ENCODE results near the gene GAK.

GAK gene

GRCh38 chr4:855880-856224 is 76.3 kb downstream of the GAK start:
- Mint-ChIP-seq H3K36me3 (ENCODE audit: insufficient read depth) (peaks cover 51% of the 10 kb centered on the region), H3K4me1 (peaks cover 17% of the 10 kb centered on the region), H3K4me3 (peak overlapping the region; percentile 81), H3K27ac (ENCODE audit: low read depth) (peak overlapping the region; percentile 98), H3K9me3 (peaks cover 15% of the 10 kb centered on the region), H3K27me3 (no peaks in the 10 kb centered on the region)
- peak; percentile 42 for ATAC-seq (replicated peaks; ENCODE audit: extremely low read depth, poor library complexity, severe bottlenecking)
- DNase-seq (ENCODE audit: low spot score in 2 of 2): no peak

GRCh38 chr4:854356-854755 is 77.8 kb downstream of the GAK start:
- Mint-ChIP-seq H3K27me3 (no peaks in the 10 kb centered on the region), H3K4me3 (no peak overlapping the region), H3K9me3 (peaks cover 15% of the 10 kb centered on the region), H3K36me3 (ENCODE audit: insufficient read depth) (peaks cover 45% of the 10 kb centered on the region), H3K4me1 (peaks cover 17% of the 10 kb centered on the region), H3K27ac (ENCODE audit: low read depth) (no peak overlapping the region)
- DNase-seq (ENCODE audit: low spot score in 2 of 2) (no peak), ATAC-seq (replicated peaks; ENCODE audit: extremely low read depth, poor library complexity, severe bottlenecking) (no peak)

DNA sequence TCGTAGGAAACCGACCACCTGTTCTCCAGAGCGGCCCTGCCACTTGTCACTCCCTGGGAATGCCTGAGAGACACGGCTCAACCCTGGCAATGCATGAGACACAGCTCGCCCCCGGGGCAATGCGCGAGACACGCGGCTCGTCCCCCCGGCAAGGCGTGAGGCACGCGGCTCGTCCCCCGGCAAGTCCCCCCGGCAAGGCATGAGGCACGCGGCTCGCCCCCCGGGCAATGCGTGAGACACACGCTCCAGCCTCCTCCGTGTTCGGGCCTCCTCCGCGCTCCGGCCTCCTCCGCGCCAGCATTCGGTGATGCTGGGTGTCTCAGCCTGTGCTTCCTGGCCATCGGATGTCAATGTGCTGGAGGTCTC is 78.7 kb downstream of the GAK start:
- Mint-ChIP-seq H3K27me3 (no peaks in the 10 kb centered on the region), H3K4me1 (peaks cover 17% of the 10 kb centered on the region), H3K9me3 (peaks cover 15% of the 10 kb centered on the region), H3K27ac (ENCODE audit: low read depth) (no peak overlapping the region), H3K36me3 (ENCODE audit: insufficient read depth) (peaks cover 43% of the 10 kb centered on the region), H3K4me3 (no peak overlapping the region)
- ATAC-seq (replicated peaks; ENCODE audit: extremely low read depth, poor library complexity, severe bottlenecking): no peak
- DNase-seq (ENCODE audit: low spot score in 2 of 2): no peak

DNA sequence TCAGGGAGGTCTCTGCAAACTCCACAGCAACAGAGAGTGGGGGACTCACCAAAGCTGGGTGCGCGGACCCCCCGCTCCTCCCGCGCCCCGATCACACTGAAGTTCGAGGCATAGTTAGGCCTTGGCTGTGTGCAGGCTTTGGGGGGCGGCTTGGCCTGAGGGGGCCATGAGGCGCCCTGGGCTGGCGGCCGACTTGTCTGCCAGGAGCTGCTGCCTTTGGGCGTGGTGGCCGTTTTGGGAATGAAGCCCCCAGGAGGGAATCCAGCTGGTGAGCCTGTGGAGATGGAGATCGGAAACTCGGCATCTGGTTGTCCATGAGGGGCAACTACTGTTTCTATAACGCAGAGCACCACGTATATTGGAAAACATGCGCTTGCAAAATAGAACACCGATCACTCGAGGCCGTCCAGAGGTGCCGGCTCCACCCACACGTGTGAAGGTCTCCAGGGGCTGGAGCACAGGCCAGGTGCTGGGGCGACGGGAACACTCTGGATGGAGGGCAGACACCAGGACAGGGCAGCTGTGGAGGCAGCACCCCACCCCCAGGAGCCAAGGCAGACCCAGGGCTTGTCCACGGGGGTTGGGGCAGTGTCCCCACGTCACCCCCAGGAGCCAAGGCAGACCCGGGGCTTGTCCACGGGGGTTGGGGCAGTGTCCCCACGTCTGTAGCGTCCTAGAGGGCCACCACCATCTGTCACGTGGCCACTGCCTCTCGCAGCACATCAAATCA is 80.2 kb downstream of the GAK start:
- H3K4me3 Mint-ChIP-seq: no peak overlapping the region
- no peaks in the 10 kb centered on the region for H3K27me3 Mint-ChIP-seq
- H3K4me1 Mint-ChIP-seq: peaks cover 9% of the 10 kb centered on the region
- H3K36me3 Mint-ChIP-seq (ENCODE audit: insufficient read depth): peaks cover 32% of the 10 kb centered on the region
- H3K27ac Mint-ChIP-seq (ENCODE audit: low read depth): peak overlapping the region; percentile 35
- ATAC-seq (replicated peaks; ENCODE audit: extremely low read depth, poor library complexity, severe bottlenecking) (no peak), DNase-seq (ENCODE audit: low spot score in 2 of 2) (no peak)
- peaks cover 9% of the 10 kb centered on the region for H3K9me3 Mint-ChIP-seq

- Mint-ChIP-seq H3K9me3 (no peaks in the 10 kb centered on the region), H3K4me3 (no peak overlapping the region), H3K27me3 (no peaks in the 10 kb centered on the region), H3K27ac (ENCODE audit: low read depth) (no peak overlapping the region), H3K4me1 (no peaks in the 10 kb centered on the region), H3K36me3 (ENCODE audit: insufficient read depth) (peaks cover 20% of the 10 kb centered on the region)
- no peak for ATAC-seq (replicated peaks; ENCODE audit: extremely low read depth, poor library complexity, severe bottlenecking)
- no peak for DNase-seq (ENCODE audit: low spot score in 2 of 2)
Observed at GRCh38 chr4:850323-850945, 81.7 kb downstream of the GAK start.

DNA sequence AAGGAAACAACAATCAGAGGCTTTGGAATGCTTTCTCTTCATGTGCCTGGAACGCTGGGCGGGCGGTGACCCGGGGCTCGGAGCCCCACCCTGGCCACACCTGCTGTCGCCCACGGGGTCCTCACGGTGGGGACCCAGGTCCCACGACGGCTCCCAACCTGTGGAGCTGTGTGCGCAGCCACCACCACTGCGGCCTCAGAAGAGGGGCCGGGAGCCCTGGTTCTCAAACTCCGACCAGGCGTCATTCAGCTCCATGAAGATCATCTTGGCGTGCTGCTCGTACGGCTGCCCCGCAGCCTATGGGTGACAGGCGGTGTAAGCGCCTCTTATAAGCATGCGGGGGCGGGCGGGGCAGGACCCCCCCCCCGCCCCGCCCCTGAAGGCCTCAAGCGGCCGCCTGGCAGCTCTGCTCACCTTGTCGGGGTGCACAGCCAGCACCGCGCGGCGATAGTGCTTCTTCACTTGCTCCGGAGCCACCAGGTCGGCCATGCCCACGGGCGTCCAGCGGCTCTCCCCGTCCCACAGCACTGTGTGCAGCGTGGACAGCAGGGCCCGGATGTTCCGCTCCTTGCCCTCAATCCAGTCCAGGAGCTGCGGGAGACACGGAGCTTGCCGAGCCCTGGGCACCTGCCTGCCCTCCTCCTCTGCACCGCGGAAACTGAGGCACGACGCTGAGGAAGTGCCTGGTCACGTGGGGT is 82.5 kb downstream of the GAK start:
- H3K36me3 Mint-ChIP-seq (ENCODE audit: insufficient read depth): peaks cover 17% of the 10 kb centered on the region
- no peak overlapping the region for H3K4me3 Mint-ChIP-seq
- no peak overlapping the region for H3K27ac Mint-ChIP-seq (ENCODE audit: low read depth)
- H3K4me1 Mint-ChIP-seq: no peaks in the 10 kb centered on the region
- H3K9me3 Mint-ChIP-seq: no peaks in the 10 kb centered on the region
- no peak for ATAC-seq (replicated peaks; ENCODE audit: extremely low read depth, poor library complexity, severe bottlenecking)
- no peak for DNase-seq (ENCODE audit: low spot score in 2 of 2)
- H3K27me3 Mint-ChIP-seq: no peaks in the 10 kb centered on the region

DNA sequence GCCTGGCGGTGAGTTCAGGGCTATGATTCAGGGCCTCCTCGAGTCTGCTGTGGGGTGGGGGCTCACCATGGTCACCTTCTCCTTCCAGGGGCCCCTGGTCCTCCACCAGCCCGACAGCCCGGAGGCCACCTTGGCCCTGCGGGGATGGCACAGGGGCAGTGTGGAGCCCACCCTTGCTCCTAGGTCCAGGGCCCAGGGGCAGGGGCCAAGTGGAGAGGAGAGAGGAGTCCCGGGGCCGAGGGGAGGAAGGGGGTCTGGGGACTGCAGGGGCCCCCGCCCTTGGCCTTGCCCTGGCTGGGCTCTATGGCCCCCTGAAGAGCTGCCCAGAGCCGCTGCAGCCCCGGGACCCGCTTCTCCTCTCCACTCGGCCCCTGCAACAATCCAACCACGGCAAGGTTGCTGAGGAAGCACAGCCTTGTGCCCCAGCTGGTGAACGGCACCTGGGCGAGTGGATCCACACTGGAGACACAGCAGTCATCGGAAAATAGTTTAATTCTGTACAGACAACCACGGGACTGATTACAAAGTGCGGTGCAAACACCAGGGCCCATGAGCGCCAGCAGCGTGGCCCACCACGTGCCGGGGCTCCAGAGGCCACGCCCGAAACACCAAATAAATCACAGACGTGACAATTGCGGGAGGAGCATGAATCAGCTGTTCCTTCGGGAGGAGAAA is 83.2 kb downstream of the GAK start:
- Mint-ChIP-seq H3K4me1 (no peaks in the 10 kb centered on the region), H3K27ac (ENCODE audit: low read depth) (peak overlapping the region; percentile 46), H3K36me3 (ENCODE audit: insufficient read depth) (peaks cover 12% of the 10 kb centered on the region), H3K9me3 (no peaks in the 10 kb centered on the region), H3K27me3 (no peaks in the 10 kb centered on the region), H3K4me3 (no peak overlapping the region)
- ATAC-seq (replicated peaks; ENCODE audit: extremely low read depth, poor library complexity, severe bottlenecking) (no peak), DNase-seq (ENCODE audit: low spot score in 2 of 2) (no peak)

DNA sequence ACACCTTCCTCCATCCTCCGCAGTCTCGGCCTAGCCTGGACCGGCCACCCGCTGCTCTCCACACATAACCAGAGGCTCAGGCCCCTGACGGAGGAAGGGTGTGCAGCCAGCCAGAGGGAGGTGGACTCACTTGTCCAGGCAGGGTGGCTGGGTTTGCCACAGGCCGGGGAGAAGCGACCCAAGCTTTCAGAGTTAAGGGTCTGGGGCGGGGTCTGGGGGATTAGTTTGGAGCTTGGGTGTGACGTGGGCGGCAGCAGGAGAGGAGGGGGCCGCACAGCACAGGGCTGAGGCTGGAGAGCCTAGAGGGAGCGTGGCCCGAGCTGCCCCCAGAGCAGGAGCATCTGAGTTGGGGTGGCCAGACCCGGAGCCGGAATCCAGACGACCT is 83.8 kb downstream of the GAK start:
- H3K4me3 Mint-ChIP-seq: no peak overlapping the region
- ATAC-seq (replicated peaks; ENCODE audit: extremely low read depth, poor library complexity, severe bottlenecking) (no peak), DNase-seq (ENCODE audit: low spot score in 2 of 2) (no peak)
- H3K36me3 Mint-ChIP-seq (ENCODE audit: insufficient read depth): peaks cover 12% of the 10 kb centered on the region
- no peaks in the 10 kb centered on the region for H3K27me3 Mint-ChIP-seq
- H3K4me1 Mint-ChIP-seq: no peaks in the 10 kb centered on the region
- no peaks in the 10 kb centered on the region for H3K9me3 Mint-ChIP-seq
- peak overlapping the region; percentile 46 for H3K27ac Mint-ChIP-seq (ENCODE audit: low read depth)

- Mint-ChIP-seq H3K36me3 (ENCODE audit: insufficient read depth) (peaks cover 9% of the 10 kb centered on the region), H3K9me3 (no peaks in the 10 kb centered on the region), H3K4me3 (no peak overlapping the region), H3K4me1 (no peaks in the 10 kb centered on the region), H3K27me3 (no peaks in the 10 kb centered on the region), H3K27ac (ENCODE audit: low read depth) (no peak overlapping the region)
- DNase-seq (ENCODE audit: low spot score in 2 of 2) (no peak), ATAC-seq (replicated peaks; ENCODE audit: extremely low read depth, poor library complexity, severe bottlenecking) (no peak)
Observed at GRCh38 chr4:845836-846251, 86.3 kb downstream of the GAK start.

DNA sequence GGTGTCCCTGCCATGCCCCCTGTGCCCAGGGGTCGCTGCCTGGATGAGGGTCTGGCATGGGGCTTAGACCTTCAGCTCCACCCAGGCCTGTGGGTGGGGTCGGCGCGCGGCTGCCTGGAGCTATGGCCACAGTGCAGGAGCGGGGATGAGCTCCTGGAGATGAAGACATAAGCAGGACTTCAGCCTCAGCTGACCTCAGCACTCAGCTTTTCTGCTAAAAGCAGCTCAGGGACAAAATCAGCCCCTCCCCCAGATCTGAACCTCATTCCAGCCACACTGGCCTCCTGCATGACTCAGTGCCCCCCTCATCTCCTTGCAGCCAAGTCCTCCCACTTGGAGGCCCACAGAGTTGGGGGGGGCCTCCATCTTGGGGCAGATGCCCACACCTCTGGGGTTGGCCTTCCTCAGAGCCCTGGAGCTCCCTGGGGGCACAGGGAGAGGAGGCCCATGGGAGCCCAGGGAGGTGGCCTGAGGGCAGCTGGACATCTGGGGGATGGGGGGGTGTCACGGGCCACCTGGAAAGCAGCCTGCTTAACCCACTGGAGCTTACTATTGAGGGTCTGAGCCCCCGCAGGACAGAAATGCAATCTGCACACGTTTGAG is 86.8 kb downstream of the GAK start:
- Mint-ChIP-seq H3K36me3 (ENCODE audit: insufficient read depth) (peaks cover 8% of the 10 kb centered on the region), H3K27ac (ENCODE audit: low read depth) (no peak overlapping the region), H3K4me1 (no peaks in the 10 kb centered on the region)

DNA sequence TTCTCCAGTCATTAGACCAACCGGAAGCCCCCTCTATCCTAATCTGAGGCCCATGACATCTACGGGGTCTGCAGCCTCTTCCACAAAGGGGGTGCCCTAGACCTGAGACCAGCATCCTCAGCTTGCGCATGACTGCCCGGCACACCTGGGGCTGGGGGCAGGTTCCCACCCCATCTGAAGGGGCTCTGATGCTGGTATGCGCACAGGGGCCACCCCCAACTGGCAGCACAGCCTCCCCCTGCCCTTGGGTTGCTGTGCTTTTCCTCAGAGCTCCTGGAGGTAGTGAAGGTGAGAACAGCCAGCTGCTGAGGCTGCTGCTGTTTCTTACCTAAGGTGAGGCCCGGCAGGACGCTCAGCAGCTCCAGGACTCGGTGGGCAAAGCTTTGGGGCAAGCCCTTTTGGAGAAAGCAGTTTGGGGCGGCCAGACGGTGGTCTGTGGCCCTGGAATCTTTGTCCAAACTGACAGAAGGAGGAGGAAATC is 87.3 kb downstream of the GAK start:
- no peaks in the 10 kb centered on the region for H3K9me3 Mint-ChIP-seq
- ATAC-seq (replicated peaks; ENCODE audit: extremely low read depth, poor library complexity, severe bottlenecking): no peak
- peaks cover 8% of the 10 kb centered on the region for H3K36me3 Mint-ChIP-seq (ENCODE audit: insufficient read depth)
- H3K27ac Mint-ChIP-seq (ENCODE audit: low read depth): no peak overlapping the region
- H3K4me3 Mint-ChIP-seq: no peak overlapping the region
- no peak for DNase-seq (ENCODE audit: low spot score in 2 of 2)
- peaks cover 5% of the 10 kb centered on the region for H3K4me1 Mint-ChIP-seq
- H3K27me3 Mint-ChIP-seq: no peaks in the 10 kb centered on the region

More for the DNA sequence above, 86.8 kb downstream of the GAK start:
- Mint-ChIP-seq H3K27me3 (no peaks in the 10 kb centered on the region), H3K4me3 (no peak overlapping the region), H3K9me3 (no peaks in the 10 kb centered on the region)
- no peak for ATAC-seq (replicated peaks; ENCODE audit: extremely low read depth, poor library complexity, severe bottlenecking)
- no peak for DNase-seq (ENCODE audit: low spot score in 2 of 2)

GRCh38 chr4:839675-840443 is 92.3 kb downstream of the GAK start:
- ATAC-seq (replicated peaks; ENCODE audit: extremely low read depth, poor library complexity, severe bottlenecking) (no peak), DNase-seq (ENCODE audit: low spot score in 2 of 2) (no peak)
- peaks cover 9% of the 10 kb centered on the region for H3K4me1 Mint-ChIP-seq
- H3K27me3 Mint-ChIP-seq: no peaks in the 10 kb centered on the region
- H3K9me3 Mint-ChIP-seq: peaks cover 15% of the 10 kb centered on the region
- no peak overlapping the region for H3K27ac Mint-ChIP-seq (ENCODE audit: low read depth)
- peaks cover 3% of the 10 kb centered on the region for H3K36me3 Mint-ChIP-seq (ENCODE audit: insufficient read depth)
- H3K4me3 Mint-ChIP-seq: no peak overlapping the region
